ENCODE results near the gene NEO1.

GRCh38 chr15:73331991-73332925 lies 280.0 kb downstream of the NEO1 start:
- TF ChIP-seq EP300 (IDR thresholded peaks at IDR 0.05) (no peak), POLR2AphosphoS5 (IDR thresholded peaks at IDR 0.05) (no peak), CTCF (IDR thresholded peaks at IDR 0.05) (no peak), POLR2A (IDR thresholded peaks at IDR 0.05) (no peak)
